Subcutaneous adipose tissue (tissue), 4 donors: ENCODE measurements around the gene LDB2. TPM values are rescaled to one million over a fixed set of nuclear protein-coding genes. Genes with fewer than 3 reads are reported as not detected.

Experiments
- CTCF ChIP-seq: fragments of 450-650 bp; IDR thresholded peaks from one replicate; pipeline ENCODE4 v1.5.1; 2016; ENCODE audit warnings: low read depth, mild to moderate bottlenecking, control low read depth, antibody characterized with exemption, moderate library complexity
- total RNA-seq, 4 donors: library from RNA; depleted of rRNA; stranded (reverse); fragments of >200 nt; gene quantifications; one replicate each; pipeline ENCODE4 v1.1.0, GENCODE V29; 2016

LDB2 gene
- total RNA-seq, 4 donors from 2014 or later, result 19.0 to 122 (median 42.6) TPM

GRCh38 chr4:16883806-16884205 is 14.6 kb downstream of the LDB2 start:
- TF ChIP-seq CTCF, result no peak

- TF ChIP-seq CTCF, result no peak
Measured at GRCh38 chr4:16881151-16881884, 17.1 kb downstream of the LDB2 start.

- no peak for TF ChIP-seq CTCF
Measured at GRCh38 chr4:16875487-16875886, 23.0 kb downstream of the LDB2 start.

GRCh38 chr4:16869594-16870245 is 28.7 kb downstream of the LDB2 start:
- no peak for TF ChIP-seq CTCF

- no peak for TF ChIP-seq CTCF
Measured at GRCh38 chr4:16868674-16869073, 29.8 kb downstream of the LDB2 start.

- no peak for TF ChIP-seq CTCF
Measured at GRCh38 chr4:16867827-16868226, 30.6 kb downstream of the LDB2 start.

GRCh38 chr4:16866974-16867373 is 31.5 kb downstream of the LDB2 start:
- no peak for TF ChIP-seq CTCF
